Endothelial cell of umbilical vein (primary cell): ENCODE results near the gene NR5A2. TPM values are rescaled to one million over a fixed set of nuclear protein-coding genes. Genes with fewer than 3 reads are reported as not detected.

Source experiments
- BruUV-seq: library from RNA; stranded (reverse); fragments of 400-500 nt; replicated peaks from 2 replicates; lab custom pipeline; 2021; lab: Mats Ljungman, UMichigan
- CTCF ChIA-PET: fragments of 300-600, 350-600 bp; sonication (Branson Sonifier 250); formaldehyde crosslinking; loops from one replicate; lab custom pipeline; 2021; ENCODE audit warnings: antibody characterized with exemption, inconsistent platforms; lab: Charles Lee
- POLR2A ChIA-PET: fragments of 300-600, 350-600 bp; sonication (Branson Sonifier 250); formaldehyde crosslinking; loops from one replicate; lab custom pipeline; 2021; ENCODE audit warnings: antibody characterized with exemption, inconsistent platforms; lab: Charles Lee
- DNase-seq: peaks from one replicate; pipeline ENCODE4 v3.0.0-alpha.2; 2011; ENCODE audit warnings: low read depth, low spot score
- FAIRE-seq: peaks from 2 replicates; lab custom pipeline; 2011; peaks lifted over from hg19 to GRCh38; lab: Jason Lieb, UNC
- H2AFZ ChIP-seq: 2 replicates; pipeline ENCODE4 v1.6.0; 2012; ENCODE audit warnings: low read depth, low read length, control low read depth, inconsistent platforms
- H3K27ac ChIP-seq: 2 replicates; pipeline ENCODE4 v1.5.1; 2011; ENCODE audit warnings: low read depth, mild to moderate bottlenecking, control low read depth, low read length, moderate library complexity; ENCODE audit not compliant: insufficient read depth
- H3K27me3 ChIP-seq, 2 experiments: 2 replicates each; pipeline versions ENCODE4 v1.6.0 to v1.6.1; 2011; ENCODE audit warnings: low read length in 2 of 2, mixed read lengths in 1 of 2; ENCODE audit not compliant: control insufficient read depth in 2 of 2, insufficient read depth in 2 of 2
- H3K36me3 ChIP-seq, 2 experiments: 2 replicates in 1 of 2; 3 replicates in 1 of 2; pipeline ENCODE4 v1.5.1; 2011; ENCODE audit warnings: low read length in 2 of 2, mild to moderate bottlenecking in 1 of 2, moderate library complexity in 1 of 2; ENCODE audit not compliant: control insufficient read depth in 2 of 2, insufficient read depth in 2 of 2; ENCODE audit errors: extremely low read depth in 1 of 2
- H3K4me1 ChIP-seq: 3 replicates; pipeline ENCODE4 v1.5.1; 2011; ENCODE audit warnings: mild to moderate bottlenecking, low read length; ENCODE audit not compliant: control insufficient read depth, insufficient read depth; ENCODE audit errors: extremely low read depth
- H3K4me2 ChIP-seq: 2 replicates; pipeline ENCODE4 v1.6.1; 2011; ENCODE audit warnings: low read length, control low read depth, mixed read lengths; ENCODE audit not compliant: insufficient read depth
- H3K4me3 ChIP-seq, 3 experiments: fragments of 200-600 bp in 1 of 3; sonication (generic), shearing (Covaris generic) in 1 of 3; replicated peaks in 1 of 3; 2 replicates each; pipeline ENCODE4 v1.5.1; 2011 to 2016; ENCODE audit warnings: control low read depth in 3 of 3, low read length in 3 of 3, mild to moderate bottlenecking in 2 of 3, inconsistent platforms in 1 of 3, low read depth in 1 of 3, moderate library complexity in 1 of 3; ENCODE audit not compliant: insufficient read depth in 1 of 3
- H3K79me2 ChIP-seq: 2 replicates; pipeline ENCODE4 v1.6.0; 2012; ENCODE audit warnings: low read length, inconsistent platforms; ENCODE audit not compliant: control insufficient read depth, insufficient read depth
- H3K9ac ChIP-seq: replicated peaks from 2 replicates; pipeline ENCODE3; 2011; ENCODE audit warnings: low read length, control low read depth; ENCODE audit not compliant: insufficient read depth; ENCODE audit errors: extremely low read depth
- H3K9me1 ChIP-seq: replicated peaks from 3 replicates; pipeline ENCODE4 v1.6.0; 2011; ENCODE audit warnings: mild to moderate bottlenecking, low read length; ENCODE audit not compliant: control insufficient read depth, insufficient read depth; ENCODE audit errors: extremely low read depth
- H3K9me3 ChIP-seq: replicated peaks from 2 replicates; pipeline ENCODE4 v1.5.1; 2012; ENCODE audit warnings: low read length, inconsistent platforms; ENCODE audit not compliant: control insufficient read depth, insufficient read depth
- H4K20me1 ChIP-seq: replicated peaks from 2 replicates; pipeline ENCODE3; 2011; ENCODE audit warnings: mild to moderate bottlenecking, low read length; ENCODE audit not compliant: control insufficient read depth, insufficient read depth; ENCODE audit errors: extremely low read depth
- EZH2 ChIP-seq: IDR thresholded peaks from 2 replicates; pipeline ENCODE4 v1.6.1; 2012; ENCODE audit warnings: borderline replicate concordance, low read depth, mild to moderate bottlenecking, moderate library complexity, low read length, inconsistent platforms; ENCODE audit not compliant: severe bottlenecking
- FOS ChIP-seq: IDR thresholded peaks from 2 replicates; pipeline ENCODE4 v1.6.1; 2011; ENCODE audit warnings: mild to moderate bottlenecking, low read length, moderate library complexity, borderline replicate concordance; ENCODE audit not compliant: insufficient read depth
- GATA2 ChIP-seq: IDR thresholded peaks from 2 replicates; pipeline ENCODE4 v1.7.0; 2011; ENCODE audit warnings: low read depth, mild to moderate bottlenecking, moderate library complexity, mixed read lengths, low read length; ENCODE audit not compliant: insufficient read length, insufficient read depth
- JUN ChIP-seq: IDR thresholded peaks from 2 replicates; pipeline ENCODE4 v1.6.1; 2011; ENCODE audit warnings: borderline replicate concordance, low read depth; ENCODE audit not compliant: insufficient read length, insufficient read depth
- MAX ChIP-seq: IDR thresholded peaks from 2 replicates; pipeline ENCODE4 v1.6.1; 2011; ENCODE audit not compliant: insufficient read depth, insufficient read length
- MYC ChIP-seq: IDR thresholded peaks from one replicate; pipeline ENCODE4 v1.6.1; 2011; ENCODE audit warnings: mild to moderate bottlenecking, low read depth, low read length
- POLR2A ChIP-seq: IDR thresholded peaks from 2 replicates; pipeline ENCODE4 v1.6.1; 2012; ENCODE audit warnings: low read depth, mild to moderate bottlenecking, control low read depth, low read length
- POLR2AphosphoS5 ChIP-seq: IDR thresholded peaks from 2 replicates; pipeline ENCODE4 v1.6.1; 2012; ENCODE audit warnings: low read depth, mild to moderate bottlenecking, control low read depth, low read length, moderate library complexity; ENCODE audit not compliant: insufficient read depth
- dilution Hi-C: fragments of 300-500 bp; cut with MboI; formaldehyde crosslinking; loops from one replicate; pipeline ENCODE4 v1.15.0; 2019; ENCODE audit warnings: low sequenced_read_pairs; ENCODE audit not compliant: extremely low pct_ligation_motif_present
- intact Hi-C: fragments of 100-400 bp; cut with micrococcal nuclease; formaldehyde crosslinking; loops from one replicate; pipeline ENCODE4 v1.10.0; 2022
- polyA plus RNA-seq, 4 experiments: library from polyadenylated mRNA; depleted of rRNA in 3 of 4; stranded (reverse) in 3 of 4; unstranded in 1 of 4; fragments of >200 nt; gene quantifications; 2 replicates each; pipeline versions ENCODE4 v1.2.1 to v1.2.3, GENCODE V29; 2011 to 2012; ENCODE audit warnings: missing spikeins in 1 of 4
- total RNA-seq: library from RNA; stranded (reverse); gene quantifications from 2 replicates; pipeline ENCODE4 v1.2.3, GENCODE V29; 2021
- TF ChIP-seq, protein P1 (sequence below), 2 donors: IDR thresholded peaks; 1 replicate in 1 of 2; 2 replicates in 1 of 2; pipeline ENCODE4 v1.5.1; 2011; ENCODE audit warnings: low read length in 2 of 2, mild to moderate bottlenecking in 2 of 2, moderate library complexity in 2 of 2, control low read depth in 1 of 2, inconsistent platforms in 1 of 2, low read depth in 1 of 2; ENCODE audit not compliant: insufficient read depth in 1 of 2; ENCODE audit errors: extremely low read depth in 1 of 2

The NR5A2 gene
- total and polyA plus RNA-seq, 2 donors (not counting 3 experiments of a cell fraction or from before 2014, with no cell fraction given): 3.4 to 12.1 TPM

- TF ChIP-seq GATA2: no peak
- TF ChIP-seq MYC: no peak
- TF ChIP-seq MAX: no peak
- no peak for TF ChIP-seq POLR2AphosphoS5
- no peak for TF ChIP-seq JUN
- TF ChIP-seq EZH2: no peak
- no peak for TF ChIP-seq POLR2A
- no peak for TF ChIP-seq FOS
- TF ChIP-seq, protein P1, sequence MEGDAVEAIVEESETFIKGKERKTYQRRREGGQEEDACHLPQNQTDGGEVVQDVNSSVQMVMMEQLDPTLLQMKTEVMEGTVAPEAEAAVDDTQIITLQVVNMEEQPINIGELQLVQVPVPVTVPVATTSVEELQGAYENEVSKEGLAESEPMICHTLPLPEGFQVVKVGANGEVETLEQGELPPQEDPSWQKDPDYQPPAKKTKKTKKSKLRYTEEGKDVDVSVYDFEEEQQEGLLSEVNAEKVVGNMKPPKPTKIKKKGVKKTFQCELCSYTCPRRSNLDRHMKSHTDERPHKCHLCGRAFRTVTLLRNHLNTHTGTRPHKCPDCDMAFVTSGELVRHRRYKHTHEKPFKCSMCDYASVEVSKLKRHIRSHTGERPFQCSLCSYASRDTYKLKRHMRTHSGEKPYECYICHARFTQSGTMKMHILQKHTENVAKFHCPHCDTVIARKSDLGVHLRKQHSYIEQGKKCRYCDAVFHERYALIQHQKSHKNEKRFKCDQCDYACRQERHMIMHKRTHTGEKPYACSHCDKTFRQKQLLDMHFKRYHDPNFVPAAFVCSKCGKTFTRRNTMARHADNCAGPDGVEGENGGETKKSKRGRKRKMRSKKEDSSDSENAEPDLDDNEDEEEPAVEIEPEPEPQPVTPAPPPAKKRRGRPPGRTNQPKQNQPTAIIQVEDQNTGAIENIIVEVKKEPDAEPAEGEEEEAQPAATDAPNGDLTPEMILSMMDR (IDR thresholded peaks at IDR 0.05; ENCODE audit: extremely low read depth in 1 of 2, insufficient read depth in 1 of 2, low read depth in 1 of 2, low read length in 2 of 2): no peak
- H3K9me3 ChIP-seq: no peaks in the 10 kb centered on the region
- FAIRE-seq: no peak
- BruUV-seq: no TSS peak
- intact Hi-C loops (no loop called here), dilution Hi-C loops (no loop called here)
- ChIA-PET POLR2A (no interaction called here), CTCF (no interaction called here)
- no peaks in the 10 kb centered on the region for H3K79me2 ChIP-seq
- no peak overlapping the region for H3K4me2 ChIP-seq
- no peaks in the 10 kb centered on the region for H3K9me1 ChIP-seq
- H3K36me3 ChIP-seq: no peaks in the 10 kb centered on the region
- no peaks in the 10 kb centered on the region for H3K4me1 ChIP-seq
- H4K20me1 ChIP-seq: no peaks in the 10 kb centered on the region
- H3K9ac ChIP-seq: no peak overlapping the region
- H2AFZ ChIP-seq: no peak overlapping the region
- no peak overlapping the region for H3K4me3 ChIP-seq
- no peak for DNase-seq
- no peak overlapping the region for H3K27ac ChIP-seq
- H3K27me3 ChIP-seq: peaks cover 0 to 5% of the 10 kb centered on the region in 2 experiments
These were observed 30.8 kb downstream of the NR5A2 start for GRCh38 chr1:200058341-200058740.
